Gastrocnemius medialis (tissue), 4 donors: ENCODE measurements around the gene AMIGO3.

Experiments used
- POLR2A ChIP-seq, 2 donors: fragments of 450-650 bp; IDR thresholded peaks; one replicate each; pipeline ENCODE4 v1.6.1; 2017; ENCODE audit warnings: antibody characterized with exemption in 2 of 2, mild to moderate bottlenecking in 2 of 2, moderate library complexity in 2 of 2
- TF ChIP-seq, protein P1 (sequence below), 5 experiments: fragments of 450-650 bp in 3 of 5; fragments of 200-600 bp in 2 of 5; sonication (generic) in 2 of 5; IDR thresholded peaks in 4 of 5; conservative IDR thresholded peaks in 1 of 5; 1 replicate in 4 of 5; 2 replicates in 1 of 5; pipeline ENCODE4 v1.5.1; 2016 to 2019; ENCODE audit warnings: antibody characterized with exemption in 5 of 5, mild to moderate bottlenecking in 3 of 5, moderate library complexity in 3 of 5

DNA sequence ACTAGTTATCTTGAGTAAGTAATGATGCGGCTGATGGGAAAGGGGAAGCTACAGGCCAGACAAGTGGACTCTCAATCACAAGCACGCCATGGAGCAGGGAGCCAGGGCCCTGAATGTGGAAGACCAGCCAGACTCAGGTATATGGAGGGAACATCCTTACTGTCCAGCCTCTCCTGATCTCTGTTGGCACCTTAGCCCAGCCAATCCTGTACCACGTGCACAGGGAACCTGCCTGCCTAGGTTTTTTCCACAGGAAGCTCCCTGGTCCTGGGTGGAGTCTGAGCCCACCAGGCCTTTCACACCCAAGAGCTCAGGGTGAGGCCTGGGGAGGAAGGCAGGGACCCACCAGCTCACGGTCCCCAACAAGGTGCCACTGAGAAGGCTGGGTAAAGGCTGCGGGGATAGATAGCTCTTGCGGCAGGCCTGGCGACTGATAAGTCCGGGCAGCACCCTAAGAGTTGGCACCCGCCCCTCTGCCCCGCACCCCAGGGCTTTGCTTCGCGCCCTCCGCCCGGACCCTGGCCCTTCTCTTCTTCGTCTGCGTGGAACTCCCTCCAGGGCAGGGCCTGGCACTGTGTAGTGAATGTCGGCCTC lies 46.3 kb downstream of the AMIGO3 start:
- TF ChIP-seq, protein P1, sequence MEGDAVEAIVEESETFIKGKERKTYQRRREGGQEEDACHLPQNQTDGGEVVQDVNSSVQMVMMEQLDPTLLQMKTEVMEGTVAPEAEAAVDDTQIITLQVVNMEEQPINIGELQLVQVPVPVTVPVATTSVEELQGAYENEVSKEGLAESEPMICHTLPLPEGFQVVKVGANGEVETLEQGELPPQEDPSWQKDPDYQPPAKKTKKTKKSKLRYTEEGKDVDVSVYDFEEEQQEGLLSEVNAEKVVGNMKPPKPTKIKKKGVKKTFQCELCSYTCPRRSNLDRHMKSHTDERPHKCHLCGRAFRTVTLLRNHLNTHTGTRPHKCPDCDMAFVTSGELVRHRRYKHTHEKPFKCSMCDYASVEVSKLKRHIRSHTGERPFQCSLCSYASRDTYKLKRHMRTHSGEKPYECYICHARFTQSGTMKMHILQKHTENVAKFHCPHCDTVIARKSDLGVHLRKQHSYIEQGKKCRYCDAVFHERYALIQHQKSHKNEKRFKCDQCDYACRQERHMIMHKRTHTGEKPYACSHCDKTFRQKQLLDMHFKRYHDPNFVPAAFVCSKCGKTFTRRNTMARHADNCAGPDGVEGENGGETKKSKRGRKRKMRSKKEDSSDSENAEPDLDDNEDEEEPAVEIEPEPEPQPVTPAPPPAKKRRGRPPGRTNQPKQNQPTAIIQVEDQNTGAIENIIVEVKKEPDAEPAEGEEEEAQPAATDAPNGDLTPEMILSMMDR (IDR thresholded peaks at IDR 0.05 in 4 of 5, conservative IDR thresholded peaks at IDR 0.05 in 1 of 5) = no peak
- TF ChIP-seq POLR2A (IDR thresholded peaks at IDR 0.05) = no peak
